Spinal cord (tissue), 10 donors: ENCODE results near the gene LNX1. TPM values are rescaled to one million over a fixed set of nuclear protein-coding genes. Genes with fewer than 3 reads are reported as not detected.
A peak's percentile ranks its signal among the peaks of the same experiment; 100 is the strongest.

Experiments
- DNase-seq, 6 donors: peaks; one replicate each; pipeline versions ENCODE4 v3.0.0 to v3.0.0-alpha.2; 2013 to 2015; ENCODE audit warnings: low spot score in 6 of 6, low read depth in 4 of 6
- H3K27ac ChIP-seq: one replicate; pipeline ENCODE4 v1.5.1; 2013; ENCODE audit warnings: low read depth, low read length, control low read depth
- H3K27me3 ChIP-seq: one replicate; pipeline ENCODE4 v1.6.1; 2013; ENCODE audit warnings: low read length; ENCODE audit not compliant: control insufficient read depth, insufficient read depth
- H3K36me3 ChIP-seq: one replicate; pipeline ENCODE4 v1.6.1; 2013; ENCODE audit warnings: low read length; ENCODE audit not compliant: control insufficient read depth, insufficient read depth
- H3K4me1 ChIP-seq: one replicate; pipeline ENCODE4 v1.6.1; 2013; ENCODE audit warnings: low read length; ENCODE audit not compliant: control insufficient read depth, insufficient read depth
- H3K4me3 ChIP-seq: one replicate; pipeline ENCODE4 v1.5.1; 2013; ENCODE audit warnings: low read depth, low read length, control low read depth
- H3K9me3 ChIP-seq: one replicate; pipeline ENCODE4 v1.6.1; 2013; ENCODE audit warnings: low read length; ENCODE audit not compliant: control insufficient read depth, insufficient read depth
- WGBS: methylation state at CpG from one replicate; pipeline ENCODE4 v1.1.5; 2013; ENCODE audit warnings: missing lambda C conversion rate; ENCODE audit not compliant: insufficient coverage; 5-methylcytosine and 5-hydroxymethylcytosine counted together
- long read RNA-seq, 4 donors: transcript quantifications; one replicate each; lab custom pipeline, GENCODE V29; 2026
- polyA plus RNA-seq, 2 donors: library from polyadenylated mRNA; unstranded; fragments of 120-200 nt; gene quantifications; one replicate each; pipeline ENCODE4 v1.2.1, GENCODE V29; 2013; ENCODE audit not compliant: insufficient read length in 2 of 2
- total RNA-seq, 2 donors: library from RNA; depleted of rRNA in 1 of 2; stranded (reverse); fragments of 120-200 nt in 1 of 2; fragments of >200 nt in 1 of 2; gene quantifications; one replicate each; pipeline versions ENCODE4 v1.2.3 to v1.2.4, GENCODE V29; 2013 to 2014
- donor health status: healthy.

LNX1 gene
- 10 to 100 TPM in 1 of 2 donors, 1 to 10 TPM in 1; 7.6 to 13.3 TPM for total RNA-seq
- 10 to 100 TPM in 1 of 2 donors, 1 to 10 TPM in 1; 9.5 to 12.4 TPM for polyA plus RNA-seq
- long read RNA-seq, donor 1, partial matches to known transcripts: 0 of 3 reads
- long read RNA-seq, donor 1, other reads (novel, unspliced or antisense): 0 of 3 reads
- long read RNA-seq, donor 2: 0 reads
- long read RNA-seq, donor 3, partial matches to known transcripts: 5 of 5 reads
- long read RNA-seq, donor 3, other reads (novel, unspliced or antisense): 0 of 5 reads
- long read RNA-seq, donor 4, partial matches to known transcripts: 128 of 128 reads
- long read RNA-seq, donor 4, other reads (novel, unspliced or antisense): 0 of 128 reads

- Histone ChIP-seq H3K4me1 (peaks cover 11% of the 10 kb centered on the region), H3K9me3 (no peaks in the 10 kb centered on the region), H3K4me3 (no peak within 1 kb of the TSS), H3K27me3 (peaks cover 11% of the 10 kb centered on the region), H3K27ac (no peak within 1 kb of the TSS), H3K36me3 (no peaks in the 10 kb centered on the region)
- DNase-seq: no peak
- 33% methylated on average over 10 of the region's 13 CpGs for WGBS
Observed at GRCh38 chr4:53591372-53591892, at the start of gene LNX1. Gene LNX1, minus strand, starts transcription at chr4:53591486. Its CDS starts 17,484 bp downstream, at chr4:53574002.

- peaks cover 7% of the 10 kb centered on the region for H3K4me1 ChIP-seq
- H3K27me3 ChIP-seq: no peaks in the 10 kb centered on the region
- H3K27ac ChIP-seq: no peak overlapping the region
- 17% methylated on average over 7 of the region's 10 CpGs for WGBS
- no peak overlapping the region for H3K4me3 ChIP-seq
- peak in 4 of 6 donors; percentile 36 to 84 (median 62) for DNase-seq
- H3K9me3 ChIP-seq: no peaks in the 10 kb centered on the region
- no peaks in the 10 kb centered on the region for H3K36me3 ChIP-seq
Observed at GRCh38 chr4:53640576-53641453, 49.5 kb upstream of the LNX1 start.

- H3K27me3 ChIP-seq: no peaks in the 10 kb centered on the region
- H3K4me1 ChIP-seq: peaks cover 7% of the 10 kb centered on the region
- no peak overlapping the region for H3K27ac ChIP-seq
- no peaks in the 10 kb centered on the region for H3K9me3 ChIP-seq
- H3K4me3 ChIP-seq: no peak overlapping the region
- no peaks in the 10 kb centered on the region for H3K36me3 ChIP-seq
- no peak for DNase-seq
Observed at GRCh38 chr4:53638919-53639318, 47.6 kb upstream of the LNX1 start.

GRCh38 chr4:53637348-53637747 lies 46.1 kb upstream of the LNX1 start:
- Histone ChIP-seq H3K27ac (no peak overlapping the region), H3K9me3 (no peaks in the 10 kb centered on the region), H3K4me1 (peaks cover 7% of the 10 kb centered on the region), H3K27me3 (no peaks in the 10 kb centered on the region), H3K36me3 (no peaks in the 10 kb centered on the region), H3K4me3 (no peak overlapping the region)
- 100% methylated on average over 1 of the region's 1 CpG for WGBS
- no peak for DNase-seq

- peaks cover 3% of the 10 kb centered on the region for H3K4me1 ChIP-seq
- no CpG with 5 or more reads among the region's 5 CpGs for WGBS
- H3K4me3 ChIP-seq: no peak overlapping the region
- DNase-seq: peak in 1 of 6 donors; percentile 16
- H3K9me3 ChIP-seq: no peaks in the 10 kb centered on the region
- H3K36me3 ChIP-seq: no peaks in the 10 kb centered on the region
- no peak overlapping the region for H3K27ac ChIP-seq
- no peaks in the 10 kb centered on the region for H3K27me3 ChIP-seq
Observed at GRCh38 chr4:53635697-53636483, 44.6 kb upstream of the LNX1 start.

- 62% methylated on average over 2 of the region's 4 CpGs for WGBS
- H3K27ac ChIP-seq: no peak overlapping the region
- H3K36me3 ChIP-seq: no peaks in the 10 kb centered on the region
- no peaks in the 10 kb centered on the region for H3K9me3 ChIP-seq
- H3K27me3 ChIP-seq: no peaks in the 10 kb centered on the region
- H3K4me3 ChIP-seq: no peak overlapping the region
- DNase-seq: no peak
- no peaks in the 10 kb centered on the region for H3K4me1 ChIP-seq
Observed at GRCh38 chr4:53633608-53634007, 42.3 kb upstream of the LNX1 start.

GRCh38 chr4:53629296-53629695 lies 38.0 kb upstream of the LNX1 start:
- no peaks in the 10 kb centered on the region for H3K4me1 ChIP-seq
- H3K27ac ChIP-seq: no peak overlapping the region
- no peaks in the 10 kb centered on the region for H3K27me3 ChIP-seq
- WGBS: 71% methylated on average over 1 of the region's 1 CpG
- H3K36me3 ChIP-seq: no peaks in the 10 kb centered on the region
- no peak overlapping the region for H3K4me3 ChIP-seq
- no peaks in the 10 kb centered on the region for H3K9me3 ChIP-seq
- DNase-seq: no peak

- Histone ChIP-seq H3K4me1 (no peaks in the 10 kb centered on the region), H3K27me3 (no peaks in the 10 kb centered on the region), H3K36me3 (no peaks in the 10 kb centered on the region), H3K9me3 (no peaks in the 10 kb centered on the region), H3K27ac (no peak overlapping the region), H3K4me3 (no peak overlapping the region)
- DNase-seq: no peak
- WGBS: no CpG with 5 or more reads among the region's 1 CpG
Observed at GRCh38 chr4:53626491-53626890, 35.2 kb upstream of the LNX1 start.

GRCh38 chr4:53625888-53626287 lies 34.6 kb upstream of the LNX1 start:
- H3K4me1 ChIP-seq: no peaks in the 10 kb centered on the region
- no peak for DNase-seq
- H3K4me3 ChIP-seq: no peak overlapping the region
- H3K27ac ChIP-seq: no peak overlapping the region
- H3K27me3 ChIP-seq: no peaks in the 10 kb centered on the region
- no peaks in the 10 kb centered on the region for H3K9me3 ChIP-seq
- H3K36me3 ChIP-seq: no peaks in the 10 kb centered on the region
- no CpG with 5 or more reads among the region's 2 CpGs for WGBS
